H1 (cell line): ENCODE measurements around the gene METTL9. TPM values are rescaled to one million over a fixed set of nuclear protein-coding genes. Genes with fewer than 3 reads are reported as not detected.

Experiments
- CTCF ChIA-PET: fragments of 300-600 bp; sonication (Branson Sonifier 250); formaldehyde crosslinking; loops from one replicate; lab custom pipeline; 2021; ENCODE audit not compliant: partially characterized antibody; lab: Charles Lee
- POLR2A ChIA-PET: fragments of 300-600 bp; sonication (Branson Sonifier 250); formaldehyde crosslinking; loops from one replicate; lab custom pipeline; 2021; ENCODE audit warnings: inconsistent platforms; ENCODE audit not compliant: partially characterized antibody; lab: Charles Lee
- DNase-seq, 2 experiments: peaks; one replicate each; pipeline versions ENCODE4 v3.0.0 to v3.0.0-alpha.2; 2010 to 2022; ENCODE audit warnings: low spot score in 2 of 2, low read depth in 1 of 2, mixed read lengths in 1 of 2
- FAIRE-seq: peaks from 2 replicates; lab custom pipeline; 2011; peaks lifted over from hg19 to GRCh38; lab: Jason Lieb, UNC
- H2AFZ ChIP-seq: 2 replicates; pipeline ENCODE4 v1.8.1; 2012; ENCODE audit warnings: low read length, inconsistent platforms
- H2AK5ac ChIP-seq: 2 replicates; pipeline ENCODE4 v1.6.1; 2013; ENCODE audit warnings: low read depth, low read length
- H2BK120ac ChIP-seq: replicated peaks from 2 replicates; pipeline ENCODE3; 2013; ENCODE audit warnings: low read depth, low read length, inconsistent platforms
- H2BK12ac ChIP-seq: 2 replicates; pipeline ENCODE4 v1.6.1; 2013; ENCODE audit warnings: low read depth, low read length
- H2BK15ac ChIP-seq: 2 replicates; pipeline ENCODE4 v1.6.1; 2013; ENCODE audit warnings: low read length
- H2BK20ac ChIP-seq: 2 replicates; pipeline ENCODE4 v1.6.1; 2013; ENCODE audit warnings: low read length
- H2BK5ac ChIP-seq: 2 replicates; pipeline ENCODE4 v1.6.1; 2013; ENCODE audit warnings: low read depth, low read length
- H3K14ac ChIP-seq: 2 replicates; pipeline ENCODE4 v1.6.1; 2013; ENCODE audit warnings: inconsistent platforms; ENCODE audit not compliant: insufficient read length
- H3K18ac ChIP-seq: 2 replicates; pipeline ENCODE4 v1.6.1; 2013; ENCODE audit warnings: low read length; ENCODE audit errors: extremely low read depth
- H3K23ac ChIP-seq: 2 replicates; pipeline ENCODE4 v1.6.1; 2013; ENCODE audit warnings: inconsistent platforms; ENCODE audit not compliant: insufficient read length
- H3K23me2 ChIP-seq: 2 replicates; pipeline ENCODE4 v1.6.1; 2013; ENCODE audit warnings: low read depth, low read length
- H3K27ac ChIP-seq: 2 replicates; pipeline ENCODE4 v1.6.1; 2011; ENCODE audit warnings: low read depth, low read length, inconsistent platforms
- H3K27me3 ChIP-seq, 4 experiments: replicated peaks in 1 of 4; 1 replicate in 1 of 4; 2 replicates in 3 of 4; pipeline versions ENCODE4 v1.6.1 to v1.8.1; 2011 to 2013; ENCODE audit warnings: low read length in 3 of 4, mild to moderate bottlenecking in 3 of 4, inconsistent platforms in 2 of 4, mixed read lengths in 2 of 4, moderate library complexity in 1 of 4; ENCODE audit not compliant: control insufficient read depth in 3 of 4, insufficient read depth in 3 of 4; ENCODE audit errors: extremely low read depth in 1 of 4
- H3K36me3 ChIP-seq, 4 experiments: 2 replicates each; pipeline versions ENCODE4 v1.6.1 to v1.8.1; 2011 to 2013; ENCODE audit warnings: mild to moderate bottlenecking in 4 of 4, low read length in 3 of 4, moderate library complexity in 2 of 4, control low read depth in 1 of 4, inconsistent platforms in 1 of 4; ENCODE audit not compliant: insufficient read depth in 4 of 4, control insufficient read depth in 2 of 4
- H3K4ac ChIP-seq: replicated peaks from 2 replicates; pipeline ENCODE3; 2013; ENCODE audit warnings: low read length, low read depth, mixed read lengths, inconsistent platforms; ENCODE audit not compliant: insufficient read length
- H3K4me1 ChIP-seq, 4 experiments: replicated peaks in 1 of 4; 1 replicate in 1 of 4; 2 replicates in 3 of 4; pipeline versions ENCODE4 v1.6.1 to v1.8.1; 2011 to 2013; ENCODE audit warnings: low read length in 3 of 4, inconsistent platforms in 2 of 4, mixed read lengths in 1 of 4; ENCODE audit not compliant: insufficient read depth in 4 of 4, control insufficient read depth in 3 of 4
- H3K4me2 ChIP-seq, 2 experiments: 2 replicates each; pipeline versions ENCODE4 v1.6.1 to v1.8.1; 2011 to 2013; ENCODE audit warnings: low read depth in 2 of 2, low read length in 2 of 2, control low read depth in 1 of 2, inconsistent platforms in 1 of 2, mild to moderate bottlenecking in 1 of 2; ENCODE audit not compliant: insufficient read depth in 1 of 2
- H3K4me3 ChIP-seq, 4 experiments: fragments of 200-600, 300-600 bp in 1 of 4; sonication (generic), shearing (Covaris generic), sonication (Bioruptor Twin) in 1 of 4; 2 replicates each; pipeline versions ENCODE4 v1.5.1 to v1.8.1; 2011 to 2016; ENCODE audit warnings: low read length in 4 of 4, low read depth in 3 of 4, control low read depth in 2 of 4, inconsistent platforms in 2 of 4, mild to moderate bottlenecking in 2 of 4, mixed read lengths in 1 of 4, moderate library complexity in 1 of 4; ENCODE audit not compliant: insufficient read depth in 2 of 4; ENCODE audit errors: extremely low read depth in 1 of 4
- H3K56ac ChIP-seq: replicated peaks from 2 replicates; pipeline ENCODE3; 2013; ENCODE audit warnings: low read depth, mild to moderate bottlenecking, mixed read lengths, low read length, inconsistent platforms; ENCODE audit not compliant: insufficient read length
- H3K79me1 ChIP-seq: 2 replicates; pipeline ENCODE4 v1.6.1; 2013; ENCODE audit warnings: low read depth, low read length, control low read depth
- H3K79me2 ChIP-seq, 2 experiments: 2 replicates each; pipeline versions ENCODE4 v1.6.1 to v1.8.1; 2012 to 2013; ENCODE audit warnings: low read length in 2 of 2, mild to moderate bottlenecking in 2 of 2, inconsistent platforms in 1 of 2; ENCODE audit not compliant: insufficient read depth in 2 of 2, control insufficient read depth in 1 of 2
- H3K9ac ChIP-seq, 4 experiments: replicated peaks in 1 of 4; 1 replicate in 1 of 4; 2 replicates in 3 of 4; pipeline versions ENCODE4 v1.6.1 to v1.8.1; 2011 to 2013; ENCODE audit warnings: low read depth in 3 of 4, low read length in 3 of 4, control low read depth in 2 of 4, mild to moderate bottlenecking in 2 of 4, moderate library complexity in 2 of 4, inconsistent platforms in 1 of 4; ENCODE audit errors: extremely low read depth in 1 of 4
- H3K9me3 ChIP-seq, 2 experiments: 2 replicates each; pipeline versions ENCODE4 v1.6.1 to v1.8.1; 2012 to 2013; ENCODE audit warnings: mild to moderate bottlenecking in 2 of 2, moderate library complexity in 2 of 2, control low read depth in 1 of 2, inconsistent platforms in 1 of 2, low read depth in 1 of 2, low read length in 1 of 2, mixed read lengths in 1 of 2; ENCODE audit not compliant: insufficient read depth in 2 of 2
- H4K20me1 ChIP-seq, 2 experiments: replicated peaks in 1 of 2; 2 replicates each; pipeline versions ENCODE3 to v1.8.1; 2011 to 2013; ENCODE audit warnings: inconsistent platforms in 2 of 2, low read length in 2 of 2, mild to moderate bottlenecking in 1 of 2; ENCODE audit not compliant: insufficient read depth in 2 of 2, control insufficient read depth in 1 of 2
- H4K5ac ChIP-seq: 2 replicates; pipeline ENCODE4 v1.6.1; 2013; ENCODE audit warnings: low read length, low read depth, mixed read lengths, inconsistent platforms; ENCODE audit not compliant: insufficient read length
- H4K8ac ChIP-seq: 2 replicates; pipeline ENCODE4 v1.8.0; 2013; ENCODE audit warnings: mild to moderate bottlenecking, moderate library complexity, low read length, inconsistent platforms; ENCODE audit not compliant: insufficient read depth; ENCODE audit errors: extremely low read depth
- H4K91ac ChIP-seq: replicated peaks from 2 replicates; pipeline ENCODE3; 2013; ENCODE audit warnings: low read length, mixed read lengths, inconsistent platforms; ENCODE audit not compliant: insufficient read length
- CBX5 ChIP-seq: fragments of 300-800, 300-1000 bp; sonication (generic); IDR thresholded peaks from 2 replicates; pipeline ENCODE4 v1.7.1; 2016; ENCODE audit warnings: antibody characterized with exemption, low read length, low read depth
- EZH2 ChIP-seq: fragments of 200-600 bp; sonication (generic); IDR thresholded peaks from 2 replicates; pipeline ENCODE4 v1.7.1; 2012; ENCODE audit warnings: low read depth, mild to moderate bottlenecking, moderate library complexity, low read length, inconsistent platforms; ENCODE audit not compliant: severe bottlenecking
- GABPA ChIP-seq: IDR thresholded peaks from 2 replicates; pipeline ENCODE4 v1.6.1; 2011; ENCODE audit warnings: mild to moderate bottlenecking, low read length, moderate library complexity, borderline replicate concordance; ENCODE audit not compliant: insufficient read depth
- SIRT6 ChIP-seq: IDR thresholded peaks from one replicate; pipeline ENCODE4 v1.7.1; 2012; ENCODE audit warnings: low read length, inconsistent platforms
- TBP ChIP-seq: IDR thresholded peaks from 2 replicates; pipeline ENCODE4 v1.6.1; 2011; ENCODE audit warnings: low read depth, low read length, improper control_type of control experiment
- WGBS, 2 experiments: shearing (Covaris generic) in 1 of 2; methylation state at CpG; one replicate each; pipeline versions ENCODE4 v1.1.6 to v1.1.7; 2013 to 2015; ENCODE audit warnings: low lambda C conversion rate in 2 of 2, mixed read lengths in 2 of 2, inconsistent platforms in 1 of 2, low coverage in 1 of 2, missing lambda C conversion rate in 1 of 2; ENCODE audit not compliant: insufficient replicate concordance in 2 of 2, insufficient coverage in 1 of 2, insufficient read length in 1 of 2; ENCODE audit errors: extremely low coverage in 1 of 2, missing lambda C conversion rate in 1 of 2; 5-methylcytosine and 5-hydroxymethylcytosine counted together
- polyA plus RNA-seq, 7 experiments: library from polyadenylated mRNA; depleted of rRNA in 3 of 7; stranded (reverse) in 5 of 7; unstranded in 2 of 7; fragments of >200 nt in 5 of 7; fragments of 200-250 nt in 2 of 7; gene quantifications; 1 replicate in 5 of 7; 2 replicates in 1 of 7; 4 replicates in 1 of 7; pipeline versions ENCODE4 v1.2.1 to v1.2.3, GENCODE V29; 2011 to 2013; ENCODE audit warnings: missing spikeins in 2 of 7, mixed read lengths in 2 of 7
- total RNA-seq: library from RNA; stranded (reverse); fragmentation: NEBNext Ultra II Directional; extraction: Animal tissue kit (Norgen Biotek cat#: 25700); gene quantifications from 2 replicates; pipeline ENCODE4 v1.2.1, GENCODE V29; 2021
- TF ChIP-seq, protein P1 (sequence below): IDR thresholded peaks from 2 replicates; pipeline ENCODE4 v1.6.1; 2012; ENCODE audit warnings: inconsistent platforms

Gene METTL9
- total and polyA plus RNA-seq, 2 of the 8 experiments (the other 6 are each of a cell fraction or from before 2014, with no cell fraction given): 45.4 to 112 TPM

DNA sequence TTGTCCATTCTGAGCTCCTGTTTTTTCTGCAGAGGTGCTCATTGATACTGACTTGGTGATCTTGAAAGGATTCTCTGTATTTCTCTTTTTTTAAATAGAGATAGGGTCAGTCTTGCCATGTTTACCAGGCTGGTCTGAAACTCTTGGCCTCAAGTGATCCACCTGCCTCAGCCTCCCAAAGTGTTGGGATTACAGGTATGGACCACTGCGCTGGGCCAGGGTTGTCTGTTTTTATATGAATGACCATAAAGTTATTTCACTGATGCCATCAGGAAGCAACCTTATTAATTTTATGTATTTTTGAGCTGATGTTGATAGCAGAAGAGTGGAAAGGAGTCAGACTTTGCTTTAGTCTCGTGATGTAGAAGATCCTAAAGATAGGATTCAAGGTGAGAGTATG lies 35.7 kb upstream of the METTL9 start:
- no peak for DNase-seq
- no peaks in the 10 kb centered on the region for H3K36me3 ChIP-seq
- no peak overlapping the region for H2BK120ac ChIP-seq
- H2AFZ ChIP-seq: no peak overlapping the region
- H3K4ac ChIP-seq: no peak overlapping the region
- H3K23me2 ChIP-seq: no peaks in the 10 kb centered on the region
- 94% methylated on average over 2 of the region's 2 CpGs; no CpG with 5 or more reads in 1 of the 2 experiments for WGBS, 2 experiments
- H3K23ac ChIP-seq: no peak overlapping the region
- H3K4me2 ChIP-seq: no peak overlapping the region
- no peak overlapping the region for H2AK5ac ChIP-seq
- H2BK20ac ChIP-seq: no peak overlapping the region
- H3K9ac ChIP-seq: no peak overlapping the region
- no peak for FAIRE-seq
- no peak overlapping the region for H2BK12ac ChIP-seq
- no peak overlapping the region for H3K18ac ChIP-seq
- H3K56ac ChIP-seq: no peak overlapping the region
- ChIA-PET POLR2A (no interaction called here), CTCF (interaction anchor here (1.1 to 1.8 kb wide), 4 partner anchors 12 to 1080 kb away, joined by 3 to 4 read pairs (median 4); no protein-coding TSS in a partner anchor)
- H3K14ac ChIP-seq: no peak overlapping the region
- no peaks in the 10 kb centered on the region for H3K9me3 ChIP-seq
- no peaks in the 10 kb centered on the region for H3K4me1 ChIP-seq
- H4K20me1 ChIP-seq: no peaks in the 10 kb centered on the region
- H3K4me3 ChIP-seq: no peak overlapping the region
- H4K8ac ChIP-seq: no peak overlapping the region
- no peak for TF ChIP-seq EZH2
- TF ChIP-seq, protein P1, sequence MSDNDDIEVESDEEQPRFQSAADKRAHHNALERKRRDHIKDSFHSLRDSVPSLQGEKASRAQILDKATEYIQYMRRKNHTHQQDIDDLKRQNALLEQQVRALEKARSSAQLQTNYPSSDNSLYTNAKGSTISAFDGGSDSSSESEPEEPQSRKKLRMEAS: no peak
- TF ChIP-seq TBP: no peak
- TF ChIP-seq CBX5: no peak
- TF ChIP-seq GABPA: no peak
- no peak for TF ChIP-seq SIRT6
- no peak overlapping the region for H3K27ac ChIP-seq
- H3K79me1 ChIP-seq: no peaks in the 10 kb centered on the region
- H2BK15ac ChIP-seq: no peak overlapping the region
- H3K79me2 ChIP-seq: no peaks in the 10 kb centered on the region
- H4K91ac ChIP-seq: no peak overlapping the region
- no peak overlapping the region for H2BK5ac ChIP-seq
- H3K27me3 ChIP-seq: no peaks in the 10 kb centered on the region
- H4K5ac ChIP-seq: no peak overlapping the region
